ENCODE measurements around the gene P2RY6. TPM values are rescaled to one million over a fixed set of nuclear protein-coding genes. Genes with fewer than 3 reads are reported as not detected.

Gene P2RY6
- total and polyA plus RNA-seq, 2 experiments from 2014 or later = 2.6 to 8.9 TPM

DNA sequence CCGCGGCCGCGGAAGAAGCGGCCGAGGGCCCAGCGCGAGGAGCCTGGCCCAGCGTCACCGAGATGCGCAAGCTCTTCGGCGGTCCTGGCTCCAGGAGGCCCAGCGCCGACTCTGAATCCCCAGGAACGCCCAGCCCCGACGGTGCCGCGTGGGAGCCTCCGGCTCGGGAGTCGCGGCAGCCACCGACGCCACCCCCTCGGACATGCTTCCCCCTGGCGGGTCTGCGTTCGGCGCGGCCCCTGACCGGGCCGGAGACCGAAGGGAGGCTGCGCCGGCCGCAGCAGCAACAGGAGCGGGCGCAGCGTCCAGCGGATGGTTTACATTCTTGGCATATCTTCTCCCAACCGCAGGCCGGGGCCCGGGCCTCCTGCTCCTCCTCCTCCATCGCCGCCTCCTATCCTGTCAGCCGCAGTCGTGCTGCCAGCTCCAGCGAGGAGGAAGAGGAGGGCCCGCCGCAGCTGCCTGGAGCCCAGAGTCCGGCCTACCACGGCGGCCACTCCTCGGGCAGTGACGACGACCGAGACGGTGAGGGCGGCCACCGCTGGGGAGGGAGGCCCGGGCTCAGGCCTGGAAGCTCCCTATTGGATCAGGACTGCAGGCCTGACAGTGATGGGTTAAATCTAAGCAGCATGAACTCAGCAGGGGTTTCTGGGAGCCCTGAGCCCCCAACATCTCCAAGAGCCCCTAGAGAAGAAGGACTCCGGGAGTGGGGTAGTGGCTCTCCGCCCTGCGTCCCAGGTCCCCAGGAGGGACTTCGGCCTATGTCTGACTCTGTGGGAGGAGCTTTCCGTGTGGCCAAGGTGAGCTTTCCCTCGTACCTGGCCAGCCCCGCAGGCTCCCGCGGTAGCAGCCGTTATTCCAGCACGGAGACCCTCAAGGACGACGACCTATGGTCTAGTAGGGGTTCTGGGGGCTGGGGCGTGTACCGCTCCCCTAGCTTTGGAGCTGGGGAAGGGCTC is 37.1 kb downstream of the P2RY6 start:
- Histone ChIP-seq H3K9me3 (ENCODE audit: low read depth) (no peaks in the 10 kb centered on the region), H3K36me3 (replicated peaks; ENCODE audit: insufficient read depth, low read depth) (no peaks in the 10 kb centered on the region), H3K27ac (peak overlapping the region; percentile 100), H2AFZ (peak overlapping the region; percentile 14), H3K79me2 (peaks cover 57% of the 10 kb centered on the region), H3K4me3 (peak overlapping the region; percentile 88), H3K4me2 (peak overlapping the region; percentile 85), H3K9me2 (replicated peaks; ENCODE audit: insufficient read depth) (no peaks in the 10 kb centered on the region), H4K20me1 (ENCODE audit: insufficient read depth, poor library complexity, severe bottlenecking) (peaks cover 48% of the 10 kb centered on the region), H3K4me1 (ENCODE audit: insufficient read depth) (peaks cover 56% of the 10 kb centered on the region), H3K27me3 (no peaks in the 10 kb centered on the region)
- peak; percentile 92 for DNase-seq (ENCODE audit: low spot score)
- TF ChIP-seq EZH2phosphoT487 (IDR thresholded peaks at IDR 0.05; ENCODE audit: low read depth, severe bottlenecking, unreplicated experiment) (no peak), EZH2 (IDR thresholded peaks at IDR 0.05; ENCODE audit: borderline replicate concordance) (no peak)
- WGBS (ENCODE audit: low lambda C conversion rate, missing lambda C conversion rate) = 5% methylated on average over 76 of the region's 78 CpGs

DNA sequence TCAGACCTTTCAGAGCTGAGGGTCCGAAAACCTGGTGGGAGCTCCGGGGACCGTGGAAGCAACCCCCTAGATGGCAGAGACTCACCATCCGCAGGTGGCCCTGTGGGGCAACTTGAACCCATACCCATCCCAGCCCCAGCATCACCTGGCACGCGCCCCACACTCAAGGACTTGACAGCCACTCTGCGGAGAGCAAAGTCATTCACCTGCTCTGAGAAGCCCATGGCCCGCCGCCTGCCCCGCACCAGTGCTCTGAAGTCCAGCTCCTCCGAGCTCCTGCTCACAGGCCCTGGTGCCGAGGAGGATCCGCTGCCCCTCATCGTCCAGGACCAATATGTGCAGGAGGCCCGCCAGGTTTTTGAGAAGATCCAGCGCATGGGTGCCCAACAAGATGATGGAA is 37.9 kb downstream of the P2RY6 start:
- Histone ChIP-seq H3K36me3 (replicated peaks; ENCODE audit: insufficient read depth, low read depth) (no peaks in the 10 kb centered on the region), H3K9me3 (ENCODE audit: low read depth) (no peaks in the 10 kb centered on the region), H3K79me2 (peaks cover 63% of the 10 kb centered on the region), H4K20me1 (ENCODE audit: insufficient read depth, poor library complexity, severe bottlenecking) (peaks cover 56% of the 10 kb centered on the region), H3K9me2 (replicated peaks; ENCODE audit: insufficient read depth) (no peaks in the 10 kb centered on the region), H2AFZ (no peak overlapping the region), H3K4me1 (ENCODE audit: insufficient read depth) (peaks cover 63% of the 10 kb centered on the region), H3K4me3 (peak overlapping the region; percentile 49), H3K4me2 (peak overlapping the region; percentile 85), H3K27ac (peak overlapping the region; percentile 100), H3K27me3 (no peaks in the 10 kb centered on the region)
- TF ChIP-seq EZH2 (IDR thresholded peaks at IDR 0.05; ENCODE audit: borderline replicate concordance) = no peak
- TF ChIP-seq EZH2phosphoT487 (IDR thresholded peaks at IDR 0.05; ENCODE audit: low read depth, severe bottlenecking, unreplicated experiment) = no peak
- TF ChIP-seq, protein P1, sequence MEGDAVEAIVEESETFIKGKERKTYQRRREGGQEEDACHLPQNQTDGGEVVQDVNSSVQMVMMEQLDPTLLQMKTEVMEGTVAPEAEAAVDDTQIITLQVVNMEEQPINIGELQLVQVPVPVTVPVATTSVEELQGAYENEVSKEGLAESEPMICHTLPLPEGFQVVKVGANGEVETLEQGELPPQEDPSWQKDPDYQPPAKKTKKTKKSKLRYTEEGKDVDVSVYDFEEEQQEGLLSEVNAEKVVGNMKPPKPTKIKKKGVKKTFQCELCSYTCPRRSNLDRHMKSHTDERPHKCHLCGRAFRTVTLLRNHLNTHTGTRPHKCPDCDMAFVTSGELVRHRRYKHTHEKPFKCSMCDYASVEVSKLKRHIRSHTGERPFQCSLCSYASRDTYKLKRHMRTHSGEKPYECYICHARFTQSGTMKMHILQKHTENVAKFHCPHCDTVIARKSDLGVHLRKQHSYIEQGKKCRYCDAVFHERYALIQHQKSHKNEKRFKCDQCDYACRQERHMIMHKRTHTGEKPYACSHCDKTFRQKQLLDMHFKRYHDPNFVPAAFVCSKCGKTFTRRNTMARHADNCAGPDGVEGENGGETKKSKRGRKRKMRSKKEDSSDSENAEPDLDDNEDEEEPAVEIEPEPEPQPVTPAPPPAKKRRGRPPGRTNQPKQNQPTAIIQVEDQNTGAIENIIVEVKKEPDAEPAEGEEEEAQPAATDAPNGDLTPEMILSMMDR (IDR thresholded peaks at IDR 0.05; ENCODE audit: poor library complexity) = no peak
- DNase-seq (ENCODE audit: low spot score) = no peak
- WGBS (ENCODE audit: low lambda C conversion rate, missing lambda C conversion rate) = 90% methylated on average over 16 of the region's 16 CpGs

DNA sequence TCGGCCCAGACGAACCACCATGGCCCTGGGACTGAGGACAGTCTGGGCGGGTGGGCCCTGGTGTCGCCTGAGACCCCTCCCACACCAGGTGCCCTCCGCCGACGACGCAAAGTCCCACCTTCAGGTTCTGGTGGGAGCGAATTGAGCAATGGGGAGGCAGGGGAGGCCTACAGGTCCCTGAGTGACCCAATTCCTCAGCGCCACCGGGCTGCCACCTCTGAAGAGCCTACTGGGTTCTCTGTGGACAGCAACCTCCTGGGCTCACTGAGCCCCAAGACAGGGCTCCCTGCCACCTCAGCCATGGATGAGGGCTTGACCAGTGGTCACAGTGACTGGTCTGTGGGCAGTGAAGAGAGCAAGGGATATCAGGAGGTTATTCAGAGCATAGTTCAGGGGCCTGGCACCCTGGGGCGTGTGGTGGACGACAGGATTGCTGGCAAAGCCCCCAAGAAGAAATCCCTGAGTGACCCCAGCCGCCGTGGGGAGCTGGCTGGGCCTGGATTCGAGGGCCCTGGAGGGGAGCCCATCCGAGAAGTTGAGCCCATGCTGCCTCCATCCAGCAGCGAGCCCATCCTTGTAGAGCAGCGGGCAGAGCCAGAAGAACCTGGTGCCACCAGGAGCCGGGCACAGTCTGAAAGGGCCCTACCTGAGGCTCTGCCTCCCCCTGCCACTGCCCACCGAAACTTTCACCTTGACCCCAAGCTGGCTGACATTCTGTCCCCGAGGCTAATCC is 38.7 kb downstream of the P2RY6 start:
- no peak overlapping the region for H3K27ac ChIP-seq

More for the DNA sequence above, 38.7 kb downstream of the P2RY6 start:
- Histone ChIP-seq H3K9me2 (replicated peaks; ENCODE audit: insufficient read depth) (no peaks in the 10 kb centered on the region), H3K79me2 (peaks cover 71% of the 10 kb centered on the region), H3K9me3 (ENCODE audit: low read depth) (no peaks in the 10 kb centered on the region), H3K4me2 (peak overlapping the region; percentile 85), H3K36me3 (replicated peaks; ENCODE audit: insufficient read depth, low read depth) (no peaks in the 10 kb centered on the region), H4K20me1 (ENCODE audit: insufficient read depth, poor library complexity, severe bottlenecking) (peaks cover 64% of the 10 kb centered on the region), H3K4me3 (no peak overlapping the region), H3K27me3 (no peaks in the 10 kb centered on the region), H2AFZ (no peak overlapping the region), H3K4me1 (ENCODE audit: insufficient read depth) (peaks cover 71% of the 10 kb centered on the region)
- 93% methylated on average over 22 of the region's 22 CpGs for WGBS (ENCODE audit: low lambda C conversion rate, missing lambda C conversion rate)
- TF ChIP-seq EZH2 (IDR thresholded peaks at IDR 0.05; ENCODE audit: borderline replicate concordance) = no peak
- TF ChIP-seq, protein P1 (IDR thresholded peaks at IDR 0.05; ENCODE audit: poor library complexity) = no peak
- TF ChIP-seq EZH2phosphoT487 (IDR thresholded peaks at IDR 0.05; ENCODE audit: low read depth, severe bottlenecking, unreplicated experiment) = no peak
- DNase-seq (ENCODE audit: low spot score) = no peak
